Measurements from ENCODE around the gene PXDN.

GRCh38 chr2:1793868-1794445 lies 49.6 kb upstream of the PXDN start:
- TF ChIP-seq CTCF (IDR thresholded peaks at IDR 0.05 in 2 of 3, conservative IDR thresholded peaks at IDR 0.05 in 1 of 3; ENCODE audit: insufficient read depth in 2 of 3, low read depth in 1 of 3, low read length in 3 of 3) (no peak), HDAC2 (IDR thresholded peaks at IDR 0.05) (no peak), EP400 (IDR thresholded peaks at IDR 0.05) (no peak), HMG20A (CRISPR knock-in tag; conservative IDR thresholded peaks at IDR 0.05) (no peak), CREM (IDR thresholded peaks at IDR 0.05; ENCODE audit: low read depth) (no peak), POLR2A (conservative IDR thresholded peaks at IDR 0.05) (no peak), NR2F6 (CRISPR knock-in tag; IDR thresholded peaks at IDR 0.05) (no peak), SP1 (CRISPR knock-in tag; IDR thresholded peaks at IDR 0.05) (no peak), JUNB (CRISPR knock-in tag; conservative IDR thresholded peaks at IDR 0.05) (no peak), TBP (optimal IDR thresholded peaks at IDR 0.05; ENCODE audit: low read depth, low read length) (no peak), HMBOX1 (IDR thresholded peaks at IDR 0.05) (no peak), ZNF24 (IDR thresholded peaks at IDR 0.05) (no peak)

Measured in K562 (cell line).